Measurements from ENCODE around the gene GPX6.

DNA sequence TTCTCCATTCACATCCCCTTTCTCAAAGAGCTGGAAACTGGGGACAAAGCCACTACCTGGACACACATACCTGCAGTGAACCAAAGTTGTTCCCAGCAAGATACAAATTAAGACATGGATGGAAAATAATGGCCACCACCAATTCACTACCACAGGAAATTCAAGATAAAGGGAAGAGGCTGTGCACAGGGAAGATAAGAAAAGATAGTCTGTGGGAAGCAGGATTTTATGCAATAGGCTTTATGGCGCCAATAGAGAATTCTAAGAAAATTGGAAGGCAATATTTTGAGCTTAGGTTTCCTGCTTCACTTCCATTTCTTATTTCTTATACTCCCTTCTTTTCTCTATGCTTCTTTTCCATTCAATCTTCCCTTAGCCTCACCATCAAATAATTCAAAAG, 9.9 kb downstream of the GPX6 start:
- no peak for TF ChIP-seq PAX5 (IDR thresholded peaks at IDR 0.05; ENCODE audit: insufficient read depth, low read length, severe bottlenecking)
- TF ChIP-seq POLR2A (IDR thresholded peaks at IDR 0.05; ENCODE audit: low read depth, low read length): no peak
- no peak for TF ChIP-seq TAF1 (IDR thresholded peaks at IDR 0.05; ENCODE audit: low read depth, low read length)
- no peak for TF ChIP-seq POLR2AphosphoS5 (IDR thresholded peaks at IDR 0.05; ENCODE audit: low read depth, low read length)
- no peak for TF ChIP-seq POU2F2 (IDR thresholded peaks at IDR 0.05; ENCODE audit: low read depth, low read length)

Data from GM12891 (cell line).